GM08714 (cell line): Measurements from ENCODE around the gene SVEP1.

Source experiments
- H3K4me3 ChIP-seq: fragments of 200-500 bp; sonication (Bioruptor generic); 2 replicates; pipeline ENCODE4 v1.5.1; 2014; ENCODE audit warnings: mild to moderate bottlenecking, low read length, inconsistent platforms
- ZNF274 ChIP-seq: IDR thresholded peaks from 2 replicates; pipeline ENCODE4 v1.6.1; 2012; ENCODE audit warnings: mild to moderate bottlenecking, low read depth, low read length

Gene SVEP1

DNA sequence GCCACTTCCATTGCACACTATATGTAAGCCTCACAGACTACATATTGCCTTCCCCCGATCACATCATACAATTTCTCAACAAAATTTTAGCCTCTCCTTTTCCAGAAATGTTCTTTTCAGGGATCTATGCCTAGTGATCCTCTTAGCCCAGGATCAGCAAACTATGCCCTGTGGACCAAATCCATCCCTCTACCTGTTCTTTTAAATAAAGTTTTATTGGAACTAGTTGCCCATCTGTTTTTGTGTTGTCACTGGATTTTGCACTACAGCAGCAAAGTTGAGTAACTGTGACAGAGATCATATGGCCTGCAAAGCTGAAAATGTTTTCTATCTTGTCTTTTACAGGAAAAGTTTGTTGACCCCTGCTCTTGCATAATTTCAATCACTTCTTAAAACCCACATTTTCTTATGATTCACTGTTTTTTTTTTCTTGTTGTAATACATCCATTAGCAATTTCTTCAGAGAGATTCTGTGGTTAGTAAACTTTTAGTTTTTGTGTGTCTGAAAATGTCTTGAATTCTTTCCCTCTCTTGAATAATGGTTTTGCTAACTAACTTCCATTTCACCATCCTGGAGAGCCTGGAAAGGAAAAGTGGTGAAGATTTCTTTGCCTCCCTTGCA, 248.9 kb downstream of the SVEP1 start:
- no peak for TF ChIP-seq ZNF274
- H3K4me3 ChIP-seq = no peak overlapping the region

DNA sequence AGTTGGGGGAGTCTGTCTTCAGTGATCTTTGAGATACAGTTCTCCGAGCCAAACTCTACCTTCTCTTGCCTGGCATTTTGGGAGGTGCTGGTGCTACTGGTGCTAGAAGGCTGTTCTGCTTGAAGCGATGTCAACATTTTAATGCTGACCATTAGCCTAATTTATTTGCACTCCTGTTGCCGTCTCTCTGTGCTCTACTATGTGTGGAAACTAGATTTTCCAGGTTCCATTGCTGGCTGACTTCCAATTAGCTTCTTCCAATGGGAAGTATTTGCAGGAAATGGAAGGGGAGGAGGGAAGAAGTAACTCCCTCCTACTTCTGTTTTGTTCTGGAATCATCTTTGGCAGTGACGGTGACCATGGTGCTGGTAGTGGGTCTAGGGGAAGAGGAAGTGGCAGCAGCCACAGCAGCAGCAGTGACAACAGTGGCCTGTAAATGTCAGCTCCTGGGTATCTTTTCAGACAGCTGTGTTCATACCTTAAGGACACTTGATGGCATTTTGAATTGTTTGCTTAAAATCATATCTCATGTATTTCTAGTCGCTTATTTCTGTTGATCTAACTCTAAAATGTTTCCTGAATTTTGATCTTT, 249.8 kb downstream of the SVEP1 start:
- no peak overlapping the region for H3K4me3 ChIP-seq
- TF ChIP-seq ZNF274 = no peak

DNA sequence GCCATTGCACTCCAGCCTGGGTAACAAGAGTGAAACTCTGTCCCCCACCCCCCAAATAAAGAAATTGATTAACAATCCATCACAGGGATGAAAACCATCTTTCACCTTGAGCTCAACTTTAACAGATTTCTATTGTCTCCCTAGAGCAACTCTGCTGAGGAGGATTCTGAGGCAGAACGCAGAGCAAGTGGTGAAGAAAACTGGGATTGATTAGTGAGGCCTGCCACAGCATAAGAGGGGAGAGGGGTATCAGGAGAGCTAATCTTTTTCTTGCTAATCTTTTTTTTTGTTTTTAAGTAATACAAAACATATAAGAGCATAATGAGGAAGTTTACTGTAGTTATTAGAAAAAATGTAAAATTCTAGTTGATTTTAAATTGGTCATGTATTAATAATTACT, 250.8 kb downstream of the SVEP1 start:
- no peak overlapping the region for H3K4me3 ChIP-seq
- no peak for TF ChIP-seq ZNF274

DNA sequence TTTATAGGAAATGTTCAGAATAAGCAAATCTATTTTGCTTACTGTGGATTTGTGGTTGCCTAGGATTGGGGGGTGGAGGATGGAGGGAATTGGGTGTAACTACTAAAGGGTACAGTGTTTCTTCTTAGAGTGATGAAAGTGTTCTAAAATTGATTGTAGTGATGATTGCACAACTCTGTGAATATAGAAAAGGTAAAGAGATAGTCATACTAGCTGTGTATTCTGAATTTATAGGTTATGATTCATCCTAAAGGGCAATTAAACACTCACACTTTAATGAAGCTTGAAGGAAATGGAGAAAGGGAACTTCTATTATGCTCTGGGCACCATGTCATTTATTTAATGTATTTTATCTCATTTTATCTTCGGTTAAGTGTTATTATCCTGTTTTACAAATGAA, 251.8 kb downstream of the SVEP1 start:
- no peak overlapping the region for H3K4me3 ChIP-seq
- TF ChIP-seq ZNF274 = no peak

DNA sequence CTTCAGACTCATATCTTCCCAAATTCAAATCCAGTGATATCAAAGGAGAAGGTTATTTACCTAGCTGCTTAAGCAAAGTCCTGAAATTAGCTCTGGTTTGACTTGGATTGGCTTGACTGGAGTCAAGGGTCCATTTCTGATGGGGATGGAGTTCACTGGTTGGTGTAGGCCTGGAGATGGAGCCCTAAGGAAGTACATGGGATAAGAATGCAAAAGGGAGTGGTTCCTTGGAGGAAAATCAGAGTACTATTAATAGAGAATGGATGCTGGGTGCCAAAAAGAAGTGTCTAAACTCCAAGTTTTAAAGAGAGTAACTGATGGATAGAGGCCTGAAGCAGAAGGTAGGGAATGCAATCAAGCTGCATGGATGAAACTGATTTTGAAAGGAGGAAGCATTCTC, 255.7 kb downstream of the SVEP1 start:
- H3K4me3 ChIP-seq = no peak overlapping the region
- TF ChIP-seq ZNF274 = no peak

DNA sequence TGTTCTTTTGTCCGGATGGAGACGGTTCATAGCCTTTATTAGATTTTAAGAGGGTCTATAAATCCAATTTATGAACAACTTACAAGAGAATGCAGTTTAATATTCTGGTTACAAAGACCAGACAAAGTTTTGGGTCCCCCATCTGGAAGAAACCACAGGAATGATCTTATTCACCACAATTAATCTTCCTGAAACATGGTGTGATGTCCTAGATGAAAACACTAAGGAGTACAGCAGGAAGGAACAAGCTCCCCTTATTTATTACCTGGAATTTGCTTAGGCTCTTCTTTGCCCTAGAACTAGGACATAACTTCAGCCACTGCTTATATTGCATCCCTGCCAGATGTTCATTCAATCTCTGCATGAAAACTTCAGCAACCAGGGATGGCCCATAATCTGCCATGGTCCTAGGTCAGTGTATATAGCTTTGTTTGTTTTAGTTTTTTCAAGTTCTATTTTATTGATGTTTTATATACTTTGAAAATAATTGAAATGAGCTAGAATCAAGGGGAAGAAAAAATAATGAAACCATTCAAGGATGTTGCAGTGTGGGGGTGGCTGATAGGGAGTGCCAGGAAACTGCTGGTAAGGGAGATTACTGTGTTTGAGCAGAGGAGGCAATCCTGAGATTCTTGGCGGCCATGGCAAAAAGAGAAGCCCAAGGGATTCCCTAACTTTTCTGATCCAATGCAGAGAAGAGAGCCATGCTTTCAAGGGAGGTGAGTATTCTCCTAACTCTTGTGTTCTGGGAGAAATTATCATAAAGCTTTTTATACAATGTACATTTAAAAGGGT, 258.7 kb downstream of the SVEP1 start:
- no peak for TF ChIP-seq ZNF274
- H3K4me3 ChIP-seq = no peak overlapping the region

DNA sequence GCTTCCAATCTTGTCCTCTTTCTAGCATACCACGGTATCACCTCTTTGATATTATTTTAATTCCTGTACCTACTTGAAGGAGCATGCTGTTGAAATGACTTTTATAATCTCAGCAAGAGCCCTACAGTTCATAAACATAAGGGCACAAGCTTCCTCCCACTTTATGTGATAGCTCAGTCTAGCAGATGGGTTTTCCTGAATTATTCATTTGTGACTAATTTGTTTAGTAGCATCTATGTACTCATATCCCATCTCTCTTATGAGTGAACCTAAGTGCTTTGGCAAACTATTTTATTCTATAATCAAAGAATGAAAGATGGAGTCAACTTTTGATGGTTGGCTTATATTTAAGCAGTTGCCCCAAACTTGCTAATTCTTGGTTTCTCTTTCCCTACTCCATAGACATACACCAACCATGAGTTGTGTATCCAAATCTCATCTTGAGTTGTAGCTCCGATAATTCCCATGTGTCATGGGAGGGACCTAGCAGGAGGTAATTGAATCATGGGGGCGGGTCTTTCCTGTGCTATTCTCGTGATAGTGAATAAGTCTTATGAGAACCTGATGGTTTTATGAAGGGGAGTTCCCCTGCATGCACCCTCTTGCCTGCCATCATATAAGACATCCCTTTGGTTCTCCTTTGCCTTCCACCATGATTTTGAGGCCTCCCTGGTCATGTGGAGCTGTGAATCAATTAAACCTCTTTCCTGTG, 259.6 kb downstream of the SVEP1 start:
- H3K4me3 ChIP-seq = no peak overlapping the region

DNA sequence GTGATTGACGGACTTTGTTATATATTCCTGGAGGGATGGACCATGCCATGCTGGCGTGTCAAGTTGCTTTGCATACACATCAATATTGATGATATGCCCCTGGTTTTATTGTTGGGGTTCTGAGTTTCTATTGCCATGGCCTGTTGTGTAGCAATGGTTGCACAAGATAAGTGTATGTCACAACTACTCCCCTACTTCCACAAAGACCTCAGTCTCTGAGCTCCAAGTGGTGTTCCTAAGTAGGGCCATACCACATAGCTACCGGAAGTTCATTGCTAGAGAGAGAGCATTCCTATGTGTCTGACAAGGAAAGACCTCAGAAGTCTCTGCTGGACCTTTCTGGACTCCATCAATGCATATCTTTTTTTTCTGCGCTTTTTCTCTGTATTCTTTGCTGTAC, 261.6 kb downstream of the SVEP1 start:
- TF ChIP-seq ZNF274 = no peak
- H3K4me3 ChIP-seq = no peak overlapping the region

More for the DNA sequence above, 259.6 kb downstream of the SVEP1 start:
- no peak for TF ChIP-seq ZNF274

DNA sequence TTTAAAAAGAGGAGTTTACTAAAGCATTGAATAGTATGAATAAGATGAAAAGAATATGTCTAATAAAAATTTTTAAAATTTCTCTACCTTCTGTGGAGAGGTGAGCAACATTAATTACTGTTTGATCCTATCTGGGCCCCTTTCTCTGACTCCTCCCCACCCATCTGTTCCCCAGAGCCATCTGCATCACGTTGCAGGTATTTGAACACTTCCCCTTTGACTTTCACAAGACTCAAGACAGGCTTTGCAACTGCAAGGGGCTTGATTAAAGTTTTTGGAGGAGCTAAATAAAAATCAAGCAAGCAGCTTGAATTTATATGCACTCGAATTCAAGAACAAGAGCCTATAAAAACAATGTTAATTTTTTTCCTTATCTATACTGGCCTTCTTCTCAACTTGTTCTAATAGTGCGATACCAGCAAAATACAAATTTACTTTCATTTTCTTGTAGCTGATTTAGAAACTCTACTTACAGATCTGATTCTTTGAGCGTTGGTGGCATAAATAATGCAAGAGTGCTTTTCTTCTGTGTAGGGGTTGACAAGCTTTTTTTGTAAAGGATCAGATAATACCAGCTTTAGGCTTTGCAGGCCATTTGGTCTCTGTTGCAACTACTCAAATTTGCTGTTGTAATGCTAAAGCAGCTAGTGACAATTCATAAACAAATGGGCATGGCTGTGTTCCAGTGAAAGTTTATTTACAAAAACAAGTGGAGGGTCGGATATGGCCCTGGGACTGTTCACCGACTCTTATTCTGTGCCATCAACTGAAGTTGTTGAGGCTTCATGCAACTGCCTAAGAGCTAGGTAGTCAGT, 263.1 kb downstream of the SVEP1 start:
- H3K4me3 ChIP-seq = no peak overlapping the region
- no peak for TF ChIP-seq ZNF274
